Measurements from ENCODE around the gene MAST4. TPM values are rescaled to one million over a fixed set of nuclear protein-coding genes. Genes with fewer than 3 reads are reported as not detected.

Gene MAST4
- total RNA-seq, 1 experiment from 2014 or later, result 10.9 TPM

DNA sequence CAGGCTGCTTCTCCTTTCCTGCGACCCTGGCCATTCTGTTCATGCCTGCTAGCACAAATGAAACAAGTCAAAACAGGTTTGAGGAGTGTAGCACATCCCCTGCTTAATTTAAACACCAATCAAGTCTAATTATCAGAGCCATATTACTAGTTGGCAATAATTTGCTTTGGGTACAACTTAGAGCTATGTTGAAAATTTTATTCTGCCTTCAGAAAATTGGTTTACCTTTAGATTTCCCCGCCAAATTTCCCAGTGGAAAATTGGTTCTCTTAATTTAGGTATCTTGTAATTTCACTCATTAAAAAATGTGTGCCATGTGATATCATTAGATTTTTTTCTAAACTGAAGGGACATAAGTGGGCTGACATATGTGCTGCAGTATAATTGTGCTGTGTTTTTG, 265.8 kb downstream of the MAST4 start:
- DNase-seq, result no peak
- Mint-ChIP-seq H3K4me3 (ENCODE audit: low read depth, unreplicated experiment) (no peak overlapping the region), H3K4me1 (ENCODE audit: low read depth, unreplicated experiment) (peaks cover 9% of the 10 kb centered on the region), H3K9me3 (ENCODE audit: low read depth, unreplicated experiment) (no peaks in the 10 kb centered on the region), H3K36me3 (ENCODE audit: insufficient read depth, unreplicated experiment) (no peaks in the 10 kb centered on the region), H3K27ac (ENCODE audit: unreplicated experiment) (no peak overlapping the region), H3K27me3 (ENCODE audit: unreplicated experiment) (no peaks in the 10 kb centered on the region)
- TF ChIP-seq, protein P1, sequence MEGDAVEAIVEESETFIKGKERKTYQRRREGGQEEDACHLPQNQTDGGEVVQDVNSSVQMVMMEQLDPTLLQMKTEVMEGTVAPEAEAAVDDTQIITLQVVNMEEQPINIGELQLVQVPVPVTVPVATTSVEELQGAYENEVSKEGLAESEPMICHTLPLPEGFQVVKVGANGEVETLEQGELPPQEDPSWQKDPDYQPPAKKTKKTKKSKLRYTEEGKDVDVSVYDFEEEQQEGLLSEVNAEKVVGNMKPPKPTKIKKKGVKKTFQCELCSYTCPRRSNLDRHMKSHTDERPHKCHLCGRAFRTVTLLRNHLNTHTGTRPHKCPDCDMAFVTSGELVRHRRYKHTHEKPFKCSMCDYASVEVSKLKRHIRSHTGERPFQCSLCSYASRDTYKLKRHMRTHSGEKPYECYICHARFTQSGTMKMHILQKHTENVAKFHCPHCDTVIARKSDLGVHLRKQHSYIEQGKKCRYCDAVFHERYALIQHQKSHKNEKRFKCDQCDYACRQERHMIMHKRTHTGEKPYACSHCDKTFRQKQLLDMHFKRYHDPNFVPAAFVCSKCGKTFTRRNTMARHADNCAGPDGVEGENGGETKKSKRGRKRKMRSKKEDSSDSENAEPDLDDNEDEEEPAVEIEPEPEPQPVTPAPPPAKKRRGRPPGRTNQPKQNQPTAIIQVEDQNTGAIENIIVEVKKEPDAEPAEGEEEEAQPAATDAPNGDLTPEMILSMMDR (IDR thresholded peaks at IDR 0.05; ENCODE audit: unreplicated experiment), result no peak
- CTCF ChIA-PET, result no interaction called here
- intact Hi-C loops (cut with micrococcal nuclease; ENCODE audit: unreplicated experiment), result no loop called here
- BruUV-seq (replicated peaks), result no TSS peak

DNA sequence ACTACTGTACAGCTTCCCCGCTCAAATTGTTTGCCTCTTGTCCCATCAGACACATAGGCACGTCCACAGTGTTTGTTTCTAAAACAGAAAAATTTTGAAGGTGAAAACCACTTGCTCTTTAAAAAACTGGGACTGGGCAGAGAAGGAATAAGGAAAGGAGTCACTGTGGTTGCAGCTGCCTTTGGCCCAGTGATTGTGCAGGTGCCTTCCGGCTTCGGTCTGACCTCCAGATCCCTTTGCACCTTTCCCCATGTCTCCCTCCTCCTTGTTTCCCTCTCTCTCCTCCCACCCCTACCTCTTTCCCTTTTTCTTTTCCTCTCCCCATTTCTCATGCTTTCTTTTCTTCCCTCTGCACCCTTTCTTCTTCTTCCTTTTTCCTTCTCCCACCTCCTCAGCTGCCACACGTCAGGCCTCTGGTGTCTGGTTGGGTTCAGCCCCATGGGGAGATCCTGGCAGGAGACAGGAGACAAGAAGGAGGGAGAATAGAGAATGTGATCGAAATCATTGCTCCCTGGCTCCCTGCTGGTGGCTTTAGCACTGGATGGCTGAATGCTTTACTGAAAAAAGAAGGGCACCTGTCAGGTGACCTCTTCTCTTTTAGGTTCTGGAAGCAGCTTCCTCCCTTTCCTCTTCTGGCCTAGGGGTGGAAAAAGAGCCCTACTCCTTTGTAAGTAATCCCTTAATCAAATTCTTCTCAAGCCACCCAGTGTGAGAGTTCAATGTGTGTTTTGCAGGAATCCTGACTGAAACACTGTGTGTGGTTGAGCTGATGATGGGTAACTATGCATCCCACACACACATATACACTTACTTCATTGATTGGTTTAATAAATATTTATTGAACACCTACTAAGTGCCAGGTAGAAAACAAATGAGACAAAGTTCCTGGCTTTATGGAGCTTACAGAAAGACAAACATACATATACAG, 267.3 kb downstream of the MAST4 start:
- DNase-seq, result no peak
- peaks cover 9% of the 10 kb centered on the region for H3K4me1 Mint-ChIP-seq (ENCODE audit: low read depth, unreplicated experiment)
- intact Hi-C loops (cut with micrococcal nuclease; ENCODE audit: unreplicated experiment), result no loop called here
- no peak overlapping the region for H3K27ac Mint-ChIP-seq (ENCODE audit: unreplicated experiment)
- no TSS peak for BruUV-seq (replicated peaks)
- no peaks in the 10 kb centered on the region for H3K27me3 Mint-ChIP-seq (ENCODE audit: unreplicated experiment)
- no peaks in the 10 kb centered on the region for H3K36me3 Mint-ChIP-seq (ENCODE audit: insufficient read depth, unreplicated experiment)
- CTCF ChIA-PET, result no interaction called here
- H3K9me3 Mint-ChIP-seq (ENCODE audit: low read depth, unreplicated experiment), result no peaks in the 10 kb centered on the region
- TF ChIP-seq, protein P1 (IDR thresholded peaks at IDR 0.05; ENCODE audit: unreplicated experiment), result no peak
- no peak overlapping the region for H3K4me3 Mint-ChIP-seq (ENCODE audit: low read depth, unreplicated experiment)

DNA sequence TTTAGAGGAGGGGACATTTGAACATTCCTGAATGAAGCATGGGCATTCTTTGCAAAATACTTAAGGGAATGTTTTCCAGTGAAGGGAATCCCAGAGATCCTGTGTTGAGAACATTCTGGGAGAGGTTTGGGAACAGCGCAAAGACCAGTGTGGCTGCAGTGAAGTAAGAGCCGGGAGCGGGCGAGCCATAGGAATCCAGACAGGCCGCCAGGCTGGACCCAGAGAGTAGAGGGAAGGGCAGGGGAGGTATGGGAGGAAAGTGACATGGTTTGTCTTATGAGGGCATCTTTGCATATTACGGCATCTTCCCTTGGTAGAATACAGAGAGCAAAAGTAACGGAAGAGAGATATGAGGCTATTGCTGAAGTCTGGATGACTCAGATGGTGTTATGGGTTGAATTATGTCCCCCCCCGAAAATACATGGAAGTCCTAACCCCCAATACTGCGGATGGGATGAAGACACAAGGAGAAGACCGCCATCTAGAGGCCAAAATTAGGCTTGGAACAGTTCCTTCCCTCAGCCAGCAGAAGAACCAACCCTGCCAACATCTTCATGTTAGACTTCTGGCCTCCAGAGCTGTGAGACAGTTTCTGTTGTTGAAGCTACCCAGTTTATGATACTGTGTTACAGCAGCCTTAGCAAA, 268.2 kb downstream of the MAST4 start:
- intact Hi-C loops (cut with micrococcal nuclease; ENCODE audit: unreplicated experiment), result no loop called here
- DNase-seq, result no peak
- no peaks in the 10 kb centered on the region for H3K9me3 Mint-ChIP-seq (ENCODE audit: low read depth, unreplicated experiment)
- no peak overlapping the region for H3K4me3 Mint-ChIP-seq (ENCODE audit: low read depth, unreplicated experiment)
- H3K27me3 Mint-ChIP-seq (ENCODE audit: unreplicated experiment), result no peaks in the 10 kb centered on the region
- H3K4me1 Mint-ChIP-seq (ENCODE audit: low read depth, unreplicated experiment), result peaks cover 9% of the 10 kb centered on the region
- BruUV-seq (replicated peaks), result no TSS peak
- CTCF ChIA-PET, result interaction anchor here (0.7 kb wide), 1 partner anchor 47 kb away, joined by 9 read pairs; no protein-coding TSS in a partner anchor
- H3K36me3 Mint-ChIP-seq (ENCODE audit: insufficient read depth, unreplicated experiment), result no peaks in the 10 kb centered on the region
- TF ChIP-seq, protein P1 (IDR thresholded peaks at IDR 0.05; ENCODE audit: unreplicated experiment), result no peak
- H3K27ac Mint-ChIP-seq (ENCODE audit: unreplicated experiment), result no peak overlapping the region

DNA sequence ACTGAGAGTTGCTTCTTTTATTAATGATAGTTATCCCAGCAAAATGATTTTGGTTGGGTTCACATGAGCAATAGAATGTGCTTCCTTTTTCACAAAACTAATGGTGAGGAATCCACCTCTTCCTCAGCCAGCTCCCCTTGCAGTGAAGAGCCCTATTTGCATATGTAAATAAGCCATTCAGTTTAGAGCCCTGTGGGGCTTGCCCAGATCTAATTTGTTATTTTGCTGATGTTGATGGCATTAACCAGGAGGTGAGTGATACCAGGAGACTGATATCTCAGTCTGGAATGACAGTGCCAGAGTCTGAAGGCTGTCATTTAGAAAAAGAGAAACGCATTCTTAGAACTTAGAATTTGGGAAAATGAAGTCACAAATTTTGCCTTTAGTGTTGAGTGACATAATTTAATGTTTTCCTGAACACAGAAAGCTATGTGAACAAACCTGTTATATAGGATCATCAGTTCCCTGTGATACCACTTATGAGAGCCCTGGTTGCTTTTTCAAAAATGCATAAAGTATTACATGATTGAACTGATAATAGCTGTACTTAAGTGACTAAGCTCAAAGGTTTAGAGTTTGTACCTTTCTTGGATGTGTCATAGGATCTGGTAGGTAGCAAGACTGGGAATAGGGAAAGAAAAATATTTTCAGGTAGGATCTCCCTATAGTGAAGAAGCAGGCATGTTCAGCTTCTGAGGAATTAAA, 271.6 kb downstream of the MAST4 start:
- CTCF ChIA-PET, result interaction anchor here (0.6 to 1.3 kb wide), 2 partner anchors 10 to 244 kb away, joined by 3 to 6 read pairs; no protein-coding TSS in a partner anchor
- Mint-ChIP-seq H3K4me1 (ENCODE audit: low read depth, unreplicated experiment) (peaks cover 9% of the 10 kb centered on the region), H3K36me3 (ENCODE audit: insufficient read depth, unreplicated experiment) (no peaks in the 10 kb centered on the region), H3K27ac (ENCODE audit: unreplicated experiment) (no peak overlapping the region), H3K9me3 (ENCODE audit: low read depth, unreplicated experiment) (no peaks in the 10 kb centered on the region), H3K27me3 (ENCODE audit: unreplicated experiment) (no peaks in the 10 kb centered on the region), H3K4me3 (ENCODE audit: low read depth, unreplicated experiment) (no peak overlapping the region)
- no peak for DNase-seq
- intact Hi-C loops (cut with micrococcal nuclease; ENCODE audit: unreplicated experiment), result no loop called here
- TF ChIP-seq, protein P1 (IDR thresholded peaks at IDR 0.05; ENCODE audit: unreplicated experiment), result no peak
- no TSS peak for BruUV-seq (replicated peaks)
